Activated T-cell treated with anti-CD3 and anti-CD28 coated beads, Interleukin-2, amount 50 U/mL, for 4 hours (primary cell): ENCODE measurements around the gene RBL1. TPM values are rescaled to one million over a fixed set of nuclear protein-coding genes. Genes with fewer than 3 reads are reported as not detected.
"Not testable (repeated sequence)": the region's sequence is repeated elsewhere in the genome, so short reads cannot be mapped to it uniquely, and the experiment has no call there.

Experiments used
- ATAC-seq, 2 donors: fragments of 200-7000 bp; cut with Tn5 transposase; one replicate each; pipeline ENCODE4 v1.10.0; 2021
- DNase-seq: peaks from one replicate; pipeline ENCODE4 v3.0.0-alpha.2; 2020
- H3K27me3 Mint-ChIP-seq: one replicate; pipeline ENCODE4 v1.8.0; 2021; ENCODE audit warnings: low read depth, mixed read lengths
- H3K36me3 Mint-ChIP-seq: one replicate; pipeline ENCODE4 v1.8.0; 2022; ENCODE audit warnings: mixed read lengths; ENCODE audit not compliant: insufficient read depth
- H3K4me1 Mint-ChIP-seq: one replicate; pipeline ENCODE4 v1.8.0; 2021; ENCODE audit warnings: low read depth, mixed read lengths
- H3K4me3 Mint-ChIP-seq: one replicate; pipeline ENCODE4 v1.8.0; 2021; ENCODE audit warnings: mild to moderate bottlenecking, moderate library complexity, mixed read lengths
- H3K9me3 Mint-ChIP-seq: one replicate; pipeline ENCODE4 v1.8.0; 2021; ENCODE audit warnings: mixed read lengths
- total RNA-seq, 3 donors: library from RNA; stranded (reverse); gene quantifications; one replicate each; pipeline ENCODE4 v1.2.1, GENCODE V29; 2021

RBL1 gene
- total RNA-seq, 3 donors from 2014 or later = 53.9 to 57.2 (median 54.2) TPM

DNA sequence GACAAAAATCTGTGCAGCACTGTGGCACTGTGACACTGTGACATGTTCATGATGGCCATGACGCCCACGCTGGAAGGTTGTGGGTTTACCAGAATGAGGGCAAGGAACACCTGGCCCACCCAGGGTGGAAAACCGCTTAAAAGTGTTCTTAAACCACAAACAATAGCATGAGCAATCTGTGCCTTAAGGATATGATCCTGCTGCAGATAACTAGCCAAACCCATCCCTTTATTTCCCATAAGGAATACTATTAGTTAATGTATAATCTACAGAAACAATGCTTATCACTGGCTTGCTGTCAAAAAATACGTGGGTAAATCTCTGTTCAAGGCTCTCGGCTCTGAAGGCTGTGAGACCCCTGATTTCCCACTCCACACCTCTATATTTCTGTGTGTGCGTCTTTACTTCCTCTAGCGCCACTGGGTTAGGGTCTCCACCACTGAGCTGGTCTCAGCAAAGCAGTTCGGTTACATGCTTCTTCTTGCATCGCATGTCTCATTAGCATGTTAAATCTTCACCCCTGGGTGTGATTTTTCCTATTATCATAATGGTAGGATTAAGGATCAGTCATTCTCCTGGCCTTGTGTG lies 133.3 kb downstream of the RBL1 start:
- H3K4me3 Mint-ChIP-seq, ATAC-seq, DNase-seq, H3K9me3 Mint-ChIP-seq, H3K27me3 Mint-ChIP-seq, H3K36me3 Mint-ChIP-seq: not testable (repeated sequence)
- peaks cover 14% of the 10 kb centered on the region for H3K4me1 Mint-ChIP-seq

GRCh38 chr20:36959242-36959641 lies 136.6 kb downstream of the RBL1 start:
- Mint-ChIP-seq H3K9me3 (peaks cover 6% of the 10 kb centered on the region), H3K4me3 (no peak overlapping the region), H3K4me1 (peaks cover 17% of the 10 kb centered on the region), H3K36me3 (peaks cover 2% of the 10 kb centered on the region), H3K27me3 (no peaks in the 10 kb centered on the region)
- DNase-seq = no peak
- no peak for ATAC-seq

DNA sequence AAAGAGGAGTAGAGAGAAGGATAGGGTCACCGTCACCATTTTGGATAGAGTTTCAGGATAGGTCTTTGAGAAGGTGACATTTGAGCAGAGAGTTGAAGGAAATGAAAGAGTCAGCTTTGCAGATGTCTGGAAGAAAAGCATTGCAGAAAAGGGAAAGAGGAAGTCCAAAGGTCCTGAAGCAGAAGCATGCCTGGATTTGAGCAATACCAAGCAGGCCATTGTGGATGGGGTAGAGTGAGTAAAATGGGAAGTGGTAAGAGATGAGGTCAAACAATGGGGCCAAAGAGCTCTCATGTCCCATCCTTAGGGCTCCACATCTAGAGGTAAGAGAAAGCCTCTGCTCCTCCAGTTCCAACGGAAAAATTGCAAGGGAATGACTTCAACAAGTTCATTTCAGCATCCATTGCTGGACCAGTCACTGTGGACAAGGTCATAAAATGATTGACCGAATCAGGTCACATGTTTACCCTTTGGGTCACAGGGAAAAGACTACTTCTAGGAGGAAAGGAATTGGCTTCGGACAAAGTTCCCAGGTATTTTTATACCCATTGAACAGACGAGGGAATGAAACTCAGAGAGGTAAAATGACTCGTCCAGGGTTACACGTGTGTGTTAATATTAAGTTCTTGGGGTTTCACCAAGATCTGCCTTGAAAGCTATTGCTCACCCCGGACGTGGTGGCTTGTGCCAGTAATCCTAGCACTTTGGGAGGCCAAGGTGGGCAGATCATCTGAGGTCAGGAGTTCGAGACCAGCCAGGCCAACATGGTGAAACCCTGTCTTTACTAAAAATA lies 137.7 kb downstream of the RBL1 start:
- no peak for ATAC-seq
- no peak for DNase-seq
- Mint-ChIP-seq H3K4me3 (no peak overlapping the region), H3K27me3 (no peaks in the 10 kb centered on the region), H3K9me3 (peaks cover 6% of the 10 kb centered on the region), H3K4me1 (peaks cover 19% of the 10 kb centered on the region), H3K36me3 (peaks cover 2% of the 10 kb centered on the region)

DNA sequence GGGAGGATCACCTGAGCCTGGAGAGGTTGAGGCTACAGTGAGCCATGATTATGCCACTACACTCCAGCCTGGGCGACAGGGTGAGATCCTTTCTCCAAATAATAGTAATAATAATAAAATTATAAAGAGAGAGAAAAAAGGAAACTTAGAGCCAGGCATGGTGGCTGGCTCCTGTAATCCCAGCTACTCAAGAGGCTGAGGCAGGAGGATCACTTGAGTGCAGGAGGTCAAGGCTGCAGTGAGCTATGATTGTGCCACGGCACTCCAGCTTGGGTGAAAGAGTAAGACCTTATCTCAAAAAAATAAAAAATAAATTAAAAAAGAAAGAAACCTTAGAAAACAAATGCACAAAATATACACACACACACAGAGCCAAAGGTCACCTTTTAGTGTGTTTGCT lies 139.1 kb downstream of the RBL1 start:
- no peaks in the 10 kb centered on the region for H3K9me3 Mint-ChIP-seq
- ATAC-seq = no peak
- no peaks in the 10 kb centered on the region for H3K27me3 Mint-ChIP-seq
- H3K36me3 Mint-ChIP-seq = no peaks in the 10 kb centered on the region
- H3K4me1 Mint-ChIP-seq = peaks cover 22% of the 10 kb centered on the region
- DNase-seq = no peak
- no peak overlapping the region for H3K4me3 Mint-ChIP-seq

DNA sequence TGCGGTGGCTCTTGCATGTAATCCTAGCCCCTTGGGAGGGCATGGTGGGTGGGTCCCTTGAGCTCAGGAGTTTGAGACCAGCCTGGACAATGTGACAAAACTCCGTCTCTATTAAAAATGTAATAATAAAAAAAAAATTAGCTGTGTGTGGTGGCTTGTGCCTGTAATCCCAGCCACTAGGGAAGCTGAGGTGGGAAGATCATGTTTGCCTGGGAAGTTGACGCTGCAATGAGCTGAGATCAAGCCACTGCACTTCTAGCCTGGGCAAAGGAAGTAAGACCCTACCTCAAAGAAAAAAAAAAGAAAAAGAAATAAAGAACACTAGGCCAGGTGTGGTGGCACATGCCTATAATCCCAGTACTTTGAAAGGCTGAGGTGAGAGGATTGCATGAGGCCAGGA lies 139.8 kb downstream of the RBL1 start:
- Mint-ChIP-seq H3K4me3 (no peak overlapping the region), H3K4me1 (peaks cover 23% of the 10 kb centered on the region), H3K27me3 (no peaks in the 10 kb centered on the region), H3K9me3 (no peaks in the 10 kb centered on the region), H3K36me3 (no peaks in the 10 kb centered on the region)
- ATAC-seq = no peak
- no peak for DNase-seq

DNA sequence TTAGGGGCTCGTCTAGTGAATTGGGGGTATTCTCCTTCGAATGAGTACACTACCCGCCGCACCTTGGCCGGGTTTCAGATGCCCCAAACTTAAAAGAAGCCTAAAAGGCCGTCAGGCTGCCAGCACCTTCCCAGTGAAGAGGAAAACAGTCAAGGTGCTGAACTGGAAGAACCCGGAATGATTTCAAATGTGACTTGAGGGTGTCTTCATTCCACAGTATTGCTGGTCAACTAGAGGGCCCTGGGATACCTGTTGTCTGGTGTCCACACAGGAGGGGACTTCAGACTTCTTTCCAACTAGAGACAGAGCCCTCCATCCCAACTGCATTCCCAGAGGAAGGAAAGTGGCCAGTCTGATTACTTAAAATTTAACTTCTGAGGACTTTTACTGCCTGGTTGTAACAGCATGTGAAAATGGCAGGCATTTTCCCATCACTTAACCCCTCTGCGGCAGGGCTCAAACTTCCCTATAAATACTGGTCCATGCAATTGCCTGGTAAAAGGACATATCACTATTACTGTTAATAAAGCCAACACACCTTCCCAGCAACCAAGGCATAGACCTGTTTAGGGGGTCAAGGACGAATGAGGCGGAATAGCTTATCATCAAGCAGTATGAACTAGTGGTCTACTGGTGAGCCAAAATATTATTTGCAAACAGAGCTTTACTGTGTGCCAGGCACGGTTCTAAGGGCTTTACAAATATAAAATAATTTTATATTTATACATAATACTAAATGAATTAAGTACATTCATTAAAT lies 143.6 kb downstream of the RBL1 start:
- DNase-seq (no peak), ATAC-seq (no peak)
- Mint-ChIP-seq H3K4me3 (peak overlapping the region; percentile 98), H3K4me1 (peaks cover 38% of the 10 kb centered on the region), H3K9me3 (no peaks in the 10 kb centered on the region), H3K36me3 (peaks cover 1% of the 10 kb centered on the region), H3K27me3 (no peaks in the 10 kb centered on the region)

GRCh38 chr20:36951198-36951978 lies 144.4 kb downstream of the RBL1 start, which contains the start of gene SAMHD1:
SAMHD1 (minus strand) TSS chr20:36951708; CDS start chr20:36951643, 65 bp downstream.
- Mint-ChIP-seq H3K4me3 (peak within 1 kb of the TSS; percentile 98), H3K9me3 (no peaks in the 10 kb centered on the region), H3K4me1 (peaks cover 46% of the 10 kb centered on the region), H3K27me3 (no peaks in the 10 kb centered on the region), H3K36me3 (peaks cover 4% of the 10 kb centered on the region)
- DNase-seq (peak; percentile 77), ATAC-seq (peak; percentile 96 to 97)

DNA sequence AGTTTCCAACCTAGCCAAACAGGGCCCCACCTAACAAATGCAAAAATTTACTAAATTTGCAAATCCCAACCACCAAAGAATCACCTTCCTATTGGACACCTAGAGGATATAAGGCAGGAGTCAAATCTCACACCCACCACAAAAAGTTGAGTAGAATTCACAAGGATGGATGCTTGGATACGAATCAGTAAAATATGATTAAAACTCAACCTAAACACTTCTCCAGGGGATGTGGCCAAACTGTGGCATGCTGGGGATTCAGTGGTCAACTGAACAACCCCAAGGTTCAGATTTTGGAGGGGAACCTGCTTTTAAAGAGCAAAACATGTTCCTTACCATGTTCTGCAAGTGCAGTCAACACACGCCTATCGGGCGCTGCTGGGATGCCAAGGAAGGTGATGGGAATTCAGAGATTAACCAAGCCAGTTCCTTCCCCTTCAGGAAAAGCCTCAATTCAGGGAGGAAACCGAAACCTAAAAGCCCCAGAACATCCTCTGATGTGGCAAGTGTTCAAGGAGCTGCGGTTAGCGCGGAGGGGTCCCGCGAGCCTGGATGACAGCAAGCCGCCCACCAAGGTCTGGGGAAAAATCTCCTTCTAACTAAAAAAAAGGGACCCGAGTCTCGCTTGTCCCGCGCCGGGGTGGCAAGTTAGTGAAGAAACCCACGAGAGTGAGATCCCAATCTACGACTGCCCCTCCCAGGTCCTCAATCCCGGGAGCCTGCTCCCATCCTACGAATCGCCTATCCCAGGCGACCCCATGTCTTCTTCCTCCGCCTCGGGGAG lies 145.2 kb downstream of the RBL1 start:
- Mint-ChIP-seq H3K27me3 (no peaks in the 10 kb centered on the region), H3K9me3 (no peaks in the 10 kb centered on the region), H3K36me3 (peaks cover 6% of the 10 kb centered on the region), H3K4me1 (peaks cover 49% of the 10 kb centered on the region), H3K4me3 (peak overlapping the region; percentile 98)
- DNase-seq (peak; percentile 16), ATAC-seq (peak; percentile 2)

Other genes with a start within 250 kb of the RBL1 start
- gene TLDC2, start 219.9 kb downstream of the RBL1 start, total RNA-seq = not detected
- gene SAMHD1, start 144.3 kb downstream of the RBL1 start, total RNA-seq = 10 to 100 TPM; 30.8 to 36.1 (median 32.3) TPM
- gene RPN2, start 83.3 kb upstream of the RBL1 start, total RNA-seq = 100 to 1,000 TPM; 186 to 199 (median 188) TPM
- under 1 TPM; 0.30 to 0.61 (median 0.51) TPM for gene MROH8, start 83.6 kb upstream of the RBL1 start, total RNA-seq
- gene GHRH, start 165.8 kb upstream of the RBL1 start, total RNA-seq = not detected
- gene MANBAL, start 193.7 kb upstream of the RBL1 start, total RNA-seq = 10 to 100 TPM; 15.3 to 16.6 (median 15.7) TPM